Activated T-cell treated with anti-CD3 and anti-CD28 coated beads, Interleukin-2, amount 50 U/mL, for 72 hours (primary cell): ENCODE data around the gene ELMO2. TPM values are rescaled to one million over a fixed set of nuclear protein-coding genes. Genes with fewer than 3 reads are reported as not detected.

Experiments used
- ATAC-seq, 2 donors: fragments of 150-1000 bp; cut with Tn5 transposase; replicated peaks in 1 of 2; 2 replicates each; pipeline ENCODE4 v1.10.0; 2021; ENCODE audit warnings: moderate library complexity in 2 of 2, mild to moderate bottlenecking in 1 of 2
- DNase-seq, 2 donors: peaks; one replicate each; pipeline ENCODE4 v3.0.0; 2021 to 2022; ENCODE audit warnings: mixed read lengths in 1 of 2
- H3K27ac Mint-ChIP-seq: one replicate; pipeline ENCODE4 v1.8.0; 2022; ENCODE audit warnings: mild to moderate bottlenecking, moderate library complexity, mixed read lengths
- H3K27me3 Mint-ChIP-seq: one replicate; pipeline ENCODE4 v1.8.0; 2022; ENCODE audit warnings: low read depth, mixed read lengths
- H3K36me3 Mint-ChIP-seq, 2 donors: one replicate each; pipeline ENCODE4 v1.8.0; 2022; ENCODE audit warnings: mixed read lengths in 2 of 2, mild to moderate bottlenecking in 1 of 2; ENCODE audit not compliant: insufficient read depth in 2 of 2
- H3K4me1 Mint-ChIP-seq: one replicate; pipeline ENCODE4 v1.8.0; 2022; ENCODE audit warnings: low read depth, mixed read lengths
- H3K4me3 Mint-ChIP-seq, 2 donors: one replicate each; pipeline ENCODE4 v1.8.0; 2022; ENCODE audit warnings: mild to moderate bottlenecking in 2 of 2, mixed read lengths in 2 of 2, moderate library complexity in 2 of 2
- H3K9me3 Mint-ChIP-seq, 2 donors: one replicate each; pipeline ENCODE4 v1.8.0; 2022; ENCODE audit warnings: mixed read lengths in 2 of 2
- total RNA-seq, 2 donors: library from RNA; stranded (reverse); gene quantifications; one replicate each; pipeline ENCODE4 v1.2.3, GENCODE V29; 2022

Gene ELMO2
- total RNA-seq, 2 donors from 2014 or later, result 63.9 to 90.5 TPM

GRCh38 chr20:46350201-46350985 lies 56.0 kb downstream of the ELMO2 start:
- no peak for DNase-seq
- peaks cover 2 to 13% of the 10 kb centered on the region in 2 donors for H3K36me3 Mint-ChIP-seq
- peak overlapping the region; percentile 21 to 24 for H3K4me3 Mint-ChIP-seq
- H3K9me3 Mint-ChIP-seq, result no peaks in the 10 kb centered on the region
- H3K27ac Mint-ChIP-seq, result peak overlapping the region; percentile 78
- H3K27me3 Mint-ChIP-seq, result no peaks in the 10 kb centered on the region
- peaks cover 21% of the 10 kb centered on the region for H3K4me1 Mint-ChIP-seq
- ATAC-seq, result peak; percentile 56 to 73

- H3K36me3 Mint-ChIP-seq, result peaks cover 2 to 13% of the 10 kb centered on the region in 2 donors
- no peak overlapping the region for H3K4me3 Mint-ChIP-seq
- H3K9me3 Mint-ChIP-seq, result no peaks in the 10 kb centered on the region
- DNase-seq, result no peak
- H3K27ac Mint-ChIP-seq, result no peak overlapping the region
- peaks cover 21% of the 10 kb centered on the region for H3K4me1 Mint-ChIP-seq
- ATAC-seq, result no peak
- H3K27me3 Mint-ChIP-seq, result no peaks in the 10 kb centered on the region
These were observed 56.7 kb downstream of the ELMO2 start for GRCh38 chr20:46349742-46350056.

DNA sequence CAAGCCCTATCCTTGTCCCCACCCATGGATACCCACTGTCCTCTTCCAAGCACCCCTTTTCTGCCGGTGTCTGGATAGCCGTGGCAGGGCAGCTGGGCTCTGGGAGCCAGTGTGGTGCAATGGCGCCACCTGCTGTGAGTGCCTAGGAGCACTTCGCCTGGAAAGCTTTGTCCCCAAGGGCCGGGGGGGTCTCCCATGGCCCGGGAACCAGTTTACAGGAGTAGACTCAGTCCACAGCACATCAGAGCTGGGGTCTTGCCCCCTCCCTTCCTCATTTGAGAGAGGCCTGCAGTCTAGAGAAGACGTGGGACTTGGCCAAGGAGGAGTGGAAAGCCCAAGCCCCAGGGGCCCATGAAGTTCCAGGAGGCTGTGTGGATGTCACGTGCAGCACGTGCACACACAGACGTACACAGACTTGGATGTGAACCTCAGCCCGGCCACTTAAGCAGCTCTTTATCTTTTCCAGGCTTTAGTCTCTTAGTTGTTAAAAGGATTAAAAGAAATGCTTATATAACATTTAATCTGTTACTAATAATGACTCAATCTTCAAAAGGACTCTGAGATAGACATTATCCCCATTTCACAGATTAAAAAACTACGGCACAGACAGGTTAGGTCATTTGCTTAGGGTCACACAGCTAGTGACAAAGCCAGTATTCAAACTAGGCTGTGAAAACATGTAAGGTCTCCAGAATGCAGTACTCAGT lies 57.2 kb downstream of the ELMO2 start:
- Mint-ChIP-seq H3K9me3 (no peaks in the 10 kb centered on the region), H3K4me1 (peaks cover 21% of the 10 kb centered on the region), H3K27ac (no peak overlapping the region), H3K4me3 (no peak overlapping the region), H3K27me3 (no peaks in the 10 kb centered on the region), H3K36me3 (peaks cover 2 to 13% of the 10 kb centered on the region in 2 donors)
- ATAC-seq (peak; percentile 47 to 54), DNase-seq (peak; percentile 48 to 60)

- Mint-ChIP-seq H3K27me3 (no peaks in the 10 kb centered on the region), H3K36me3 (peaks cover 2 to 6% of the 10 kb centered on the region in 2 donors), H3K9me3 (no peaks in the 10 kb centered on the region), H3K4me3 (no peak overlapping the region), H3K4me1 (peaks cover 24% of the 10 kb centered on the region), H3K27ac (no peak overlapping the region)
- DNase-seq (no peak), ATAC-seq (no peak)
These were observed 58.3 kb downstream of the ELMO2 start for GRCh38 chr20:46347841-46348803.

- Mint-ChIP-seq H3K4me3 (no peak overlapping the region), H3K27ac (no peak overlapping the region), H3K27me3 (peaks cover 8% of the 10 kb centered on the region), H3K9me3 (no peaks in the 10 kb centered on the region), H3K36me3 (peaks cover 2 to 3% of the 10 kb centered on the region in 2 donors), H3K4me1 (peaks cover 35% of the 10 kb centered on the region)
- no peak for DNase-seq
- no peak for ATAC-seq
These were observed 59.6 kb downstream of the ELMO2 start for GRCh38 chr20:46346770-46347169.

GRCh38 chr20:46344488-46345162 lies 61.8 kb downstream of the ELMO2 start:
- Mint-ChIP-seq H3K36me3 (no peaks in the 10 kb centered on the region), H3K4me1 (peaks cover 23% of the 10 kb centered on the region), H3K27ac (no peak overlapping the region), H3K27me3 (peaks cover 15% of the 10 kb centered on the region), H3K9me3 (no peaks in the 10 kb centered on the region), H3K4me3 (no peak overlapping the region)
- ATAC-seq, result no peak
- no peak for DNase-seq

DNA sequence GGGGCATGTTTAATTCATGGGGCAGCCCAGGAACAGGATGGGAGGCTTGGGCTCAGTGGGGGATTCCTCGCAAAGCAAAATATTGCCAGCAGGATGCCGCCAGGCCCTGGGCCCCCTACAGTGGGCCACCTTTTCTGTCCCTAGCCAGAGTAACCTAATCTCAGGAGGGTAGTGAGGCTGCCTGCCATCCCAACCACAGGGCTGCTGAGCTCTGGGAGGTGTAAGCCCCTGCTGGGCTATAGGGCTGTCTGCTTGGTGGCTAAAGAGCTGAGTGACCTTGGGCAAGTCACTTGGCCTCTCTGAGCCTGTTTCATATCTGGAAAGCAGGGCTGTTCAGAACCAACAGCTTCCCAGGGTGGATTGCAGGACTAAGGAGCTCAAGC lies 62.4 kb downstream of the ELMO2 start:
- no peak overlapping the region for H3K27ac Mint-ChIP-seq
- H3K9me3 Mint-ChIP-seq, result no peaks in the 10 kb centered on the region
- no peaks in the 10 kb centered on the region for H3K36me3 Mint-ChIP-seq

DNA sequence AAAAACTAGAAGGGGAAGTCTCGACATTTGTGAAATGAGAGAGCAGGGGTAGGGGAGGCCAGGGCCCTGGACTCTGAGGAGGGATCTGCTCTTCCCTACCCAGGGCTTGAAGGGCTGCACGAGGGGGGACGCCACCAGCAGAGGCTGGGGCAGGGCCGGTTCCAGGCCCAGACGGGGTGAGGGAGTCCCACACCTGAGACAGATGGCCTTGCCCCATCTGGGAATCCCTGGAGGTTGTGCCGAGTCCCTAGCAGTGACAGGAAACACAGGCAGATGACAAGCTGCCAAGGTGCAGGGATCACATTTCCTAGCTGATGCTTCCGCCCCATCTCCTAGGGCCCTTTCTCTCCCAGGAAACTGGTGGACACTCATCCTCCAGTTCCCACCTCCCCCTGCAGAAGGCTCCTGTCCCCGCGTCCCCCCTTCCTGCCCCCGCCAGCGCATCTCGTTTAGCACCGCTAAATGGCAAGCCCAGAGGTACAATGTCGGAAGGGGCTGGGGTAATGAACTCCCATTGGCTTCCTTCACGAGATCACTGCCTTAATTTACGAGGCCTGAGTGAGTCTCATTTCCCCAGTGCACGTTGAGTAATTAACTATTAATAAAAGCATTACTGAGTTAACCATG lies 63.0 kb downstream of the ELMO2 start:
- Mint-ChIP-seq H3K4me3 (peak overlapping the region; percentile 70 to 79), H3K36me3 (no peaks in the 10 kb centered on the region), H3K9me3 (no peaks in the 10 kb centered on the region), H3K27ac (no peak overlapping the region), H3K4me1 (peaks cover 14% of the 10 kb centered on the region), H3K27me3 (peaks cover 15% of the 10 kb centered on the region)
- DNase-seq (no peak), ATAC-seq (peak in 1 of 2 donors; percentile 36)

More for the DNA sequence above, 62.4 kb downstream of the ELMO2 start:
- H3K4me3 Mint-ChIP-seq, result peak overlapping the region in 1 of 2 donors; percentile 55
- DNase-seq (no peak), ATAC-seq (no peak)
- peaks cover 15% of the 10 kb centered on the region for H3K27me3 Mint-ChIP-seq
- peaks cover 16% of the 10 kb centered on the region for H3K4me1 Mint-ChIP-seq

DNA sequence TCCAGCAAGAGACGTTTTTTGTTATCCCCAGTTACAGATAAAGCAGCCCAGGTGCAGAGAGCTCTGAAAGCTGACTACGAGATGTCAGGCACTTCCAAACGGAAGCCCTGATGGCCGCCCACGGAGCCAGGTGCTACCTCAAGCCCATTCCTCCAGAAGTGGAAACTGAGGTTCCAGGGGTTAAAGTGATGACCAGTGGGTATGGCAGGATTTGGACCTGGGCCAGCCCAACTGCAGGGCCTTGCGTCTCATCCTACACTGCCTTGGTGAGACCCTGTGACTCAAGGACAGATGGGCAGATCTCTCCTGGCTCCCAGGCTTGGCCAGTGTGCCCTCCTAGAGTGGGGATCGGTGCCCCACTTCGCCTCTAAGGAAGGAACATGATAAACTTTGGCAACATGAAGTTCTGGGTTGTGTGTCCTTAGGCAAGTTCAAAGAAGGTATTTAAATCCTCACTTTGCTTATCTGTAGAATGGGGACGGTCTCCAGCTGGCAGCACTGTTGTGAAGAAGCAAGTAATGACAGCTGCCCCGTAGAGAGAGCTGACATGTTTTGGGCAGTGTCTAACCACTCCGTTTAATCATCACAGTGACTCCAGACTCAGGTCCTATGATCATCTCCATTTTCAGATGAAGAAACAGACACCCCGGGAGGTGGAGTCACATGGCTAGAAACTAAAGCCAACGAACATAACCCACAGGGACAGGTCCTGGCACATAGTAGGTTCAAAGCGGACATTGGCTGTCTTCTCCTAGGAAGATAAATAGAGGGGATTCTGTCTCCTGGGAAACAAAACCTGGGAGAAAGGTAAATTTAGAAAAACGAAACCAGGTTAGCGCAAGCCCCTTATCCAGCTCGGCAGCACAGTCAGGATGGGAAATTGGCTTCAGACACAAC lies 63.7 kb downstream of the ELMO2 start:
- peak overlapping the region; percentile 70 to 79 for H3K4me3 Mint-ChIP-seq
- peaks cover 15% of the 10 kb centered on the region for H3K27me3 Mint-ChIP-seq
- no peaks in the 10 kb centered on the region for H3K9me3 Mint-ChIP-seq
- DNase-seq (no peak), ATAC-seq (peak in 1 of 2 donors; percentile 34)
- H3K4me1 Mint-ChIP-seq, result peaks cover 14% of the 10 kb centered on the region
- H3K36me3 Mint-ChIP-seq, result no peaks in the 10 kb centered on the region
- H3K27ac Mint-ChIP-seq, result no peak overlapping the region

DNA sequence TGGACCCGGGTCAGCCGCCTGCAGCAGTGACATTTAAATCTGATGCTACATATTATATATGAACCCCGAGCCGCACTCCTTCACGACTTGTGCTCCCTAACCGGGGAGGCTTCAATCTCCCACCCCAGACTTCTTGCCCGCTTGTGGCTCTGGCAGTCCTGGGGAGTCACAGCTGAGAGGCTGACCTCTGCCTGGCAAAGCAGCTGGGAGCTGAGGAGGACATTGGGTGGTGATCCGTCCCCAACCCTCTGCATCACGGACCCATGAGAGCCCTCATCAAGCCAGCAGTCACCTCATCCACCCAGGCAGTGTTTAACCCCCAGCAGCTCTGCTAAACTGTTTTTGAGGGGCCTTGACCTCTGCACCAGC lies 64.4 kb downstream of the ELMO2 start:
- peaks cover 14% of the 10 kb centered on the region for H3K4me1 Mint-ChIP-seq
- peaks cover 15% of the 10 kb centered on the region for H3K27me3 Mint-ChIP-seq
- H3K9me3 Mint-ChIP-seq, result no peaks in the 10 kb centered on the region
- no peaks in the 10 kb centered on the region for H3K36me3 Mint-ChIP-seq
- DNase-seq (no peak), ATAC-seq (no peak)
- H3K4me3 Mint-ChIP-seq, result no peak overlapping the region
- no peak overlapping the region for H3K27ac Mint-ChIP-seq

DNA sequence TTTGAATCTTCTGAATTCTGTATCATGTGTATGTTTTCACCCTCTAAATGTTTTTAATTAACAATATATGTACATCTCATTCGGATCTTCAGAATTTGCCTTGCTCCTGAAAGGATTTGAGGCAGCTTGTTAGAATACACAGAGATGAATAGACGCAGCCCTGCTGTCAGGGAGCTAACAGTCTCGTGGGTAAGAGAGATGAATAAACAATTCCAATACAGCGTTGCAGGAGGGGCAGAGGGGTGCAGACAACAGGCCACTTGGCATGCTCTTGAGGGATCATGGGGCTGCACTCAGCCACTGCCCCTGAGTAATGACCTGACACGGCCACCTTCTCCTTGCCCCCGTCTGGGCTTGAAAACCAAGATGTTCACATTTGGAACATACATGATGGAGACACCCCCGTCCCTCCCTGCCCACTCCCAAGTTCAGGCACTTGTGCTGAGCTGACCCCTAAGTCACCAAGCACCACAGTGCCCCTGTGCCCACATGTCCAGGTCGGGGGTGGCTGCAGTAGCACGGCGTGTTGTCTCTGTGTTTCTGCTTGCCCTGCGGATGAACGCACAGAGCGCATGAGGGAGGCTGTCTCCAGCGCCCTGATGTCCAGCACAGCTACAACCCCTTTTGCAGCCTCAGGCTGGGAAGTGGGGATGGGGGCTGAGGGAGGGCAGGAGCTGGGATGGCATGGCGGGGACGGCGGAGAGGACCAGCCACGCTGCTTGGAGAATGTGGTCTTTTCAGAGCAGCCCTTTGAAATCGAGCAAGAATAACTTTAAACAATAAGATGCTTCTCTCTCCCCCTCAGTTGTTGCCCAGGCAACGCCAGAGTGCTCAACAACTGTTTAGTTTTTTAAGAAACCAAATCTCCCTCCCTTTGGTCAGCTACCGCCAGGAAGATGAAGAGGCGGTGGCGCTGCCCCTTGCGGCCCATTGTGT lies 65.1 kb downstream of the ELMO2 start:
- Mint-ChIP-seq H3K9me3 (no peaks in the 10 kb centered on the region), H3K36me3 (no peaks in the 10 kb centered on the region), H3K4me3 (no peak overlapping the region), H3K27ac (no peak overlapping the region), H3K27me3 (peaks cover 15% of the 10 kb centered on the region), H3K4me1 (peaks cover 14% of the 10 kb centered on the region)
- ATAC-seq (peak in 1 of 2 donors; percentile 27), DNase-seq (no peak)
